Hepatocyte (in vitro differentiated cells): ENCODE data around the gene JAM3. TPM values are rescaled to one million over a fixed set of nuclear protein-coding genes. Genes with fewer than 3 reads are reported as not detected.

Source experiments
- DNase-seq: peaks from one replicate; pipeline ENCODE4 v3.0.0-alpha.2; 2016; ENCODE audit warnings: low spot score
- H2AFZ ChIP-seq: fragments of 200-600 bp; sonication (generic); 2 replicates; pipeline ENCODE4 v1.6.0; 2016; ENCODE audit warnings: antibody characterized with exemption, mild to moderate bottlenecking
- H3K27ac ChIP-seq: fragments of 200-600 bp; sonication (generic); 2 replicates; pipeline ENCODE4 v1.5.1; 2016; ENCODE audit warnings: mild to moderate bottlenecking
- H3K27me3 ChIP-seq: fragments of 200-600 bp; sonication (generic); 2 replicates; pipeline ENCODE4 v1.6.1; 2016
- H3K36me3 ChIP-seq: fragments of 200-600 bp; sonication (generic); replicated peaks from 2 replicates; pipeline ENCODE4 v1.5.1; 2016; ENCODE audit warnings: low read depth; ENCODE audit not compliant: insufficient read depth
- H3K4me1 ChIP-seq: fragments of 200-600 bp; sonication (generic); 2 replicates; pipeline ENCODE4 v1.5.1; 2016; ENCODE audit warnings: mild to moderate bottlenecking, moderate library complexity; ENCODE audit not compliant: insufficient read depth
- H3K4me2 ChIP-seq: fragments of 200-600 bp; sonication (generic); 2 replicates; pipeline ENCODE4 v1.6.0; 2016
- H3K4me3 ChIP-seq: fragments of 200-600 bp; sonication (generic); 2 replicates; pipeline ENCODE4 v1.5.1; 2016; ENCODE audit warnings: mild to moderate bottlenecking
- H3K79me2 ChIP-seq: fragments of 200-600 bp; sonication (generic); 2 replicates; pipeline ENCODE4 v1.6.0; 2017; ENCODE audit warnings: mild to moderate bottlenecking
- H3K9me2 ChIP-seq: fragments of 200-600 bp; sonication (generic); replicated peaks from 2 replicates; pipeline ENCODE4 v1.6.0; 2017; ENCODE audit warnings: mild to moderate bottlenecking; ENCODE audit not compliant: insufficient read depth
- H3K9me3 ChIP-seq: fragments of 200-600 bp; sonication (generic); 2 replicates; pipeline ENCODE4 v1.5.1; 2016; ENCODE audit warnings: low read depth, mild to moderate bottlenecking
- H4K20me1 ChIP-seq: fragments of 200-600 bp; sonication (generic); 2 replicates; pipeline ENCODE4 v1.6.0; 2016; ENCODE audit warnings: mild to moderate bottlenecking; ENCODE audit not compliant: insufficient read depth, poor library complexity, severe bottlenecking
- CTCF ChIP-seq: fragments of 200-600 bp; sonication (generic); IDR thresholded peaks from 2 replicates; pipeline ENCODE4 v1.5.1; 2016; ENCODE audit warnings: antibody characterized with exemption, mild to moderate bottlenecking; ENCODE audit not compliant: poor library complexity
- EZH2 ChIP-seq: fragments of 200-600 bp; sonication (generic); IDR thresholded peaks from 2 replicates; pipeline ENCODE4 v1.6.1; 2016; ENCODE audit warnings: antibody characterized with exemption, mild to moderate bottlenecking, borderline replicate concordance
- EZH2phosphoT487 ChIP-seq: fragments of 200-600 bp; sonication (generic); IDR thresholded peaks from one replicate; pipeline ENCODE4 v1.6.1; 2018; ENCODE audit warnings: antibody characterized with exemption, mild to moderate bottlenecking, low read depth, moderate library complexity; ENCODE audit not compliant: unreplicated experiment, severe bottlenecking
- WGBS: methylation state at CpG from one replicate; pipeline ENCODE4 v1.1.6; 2016; ENCODE audit warnings: low lambda C conversion rate; ENCODE audit errors: missing lambda C conversion rate; 5-methylcytosine and 5-hydroxymethylcytosine counted together
- polyA plus RNA-seq: library from polyadenylated mRNA; unstranded; fragments of >200 nt; fragmentation: Nextera tagmentation; extraction: Ambion mirVana; gene quantifications from 2 replicates; pipeline ENCODE4 v1.2.1, GENCODE V29; 2016
- total RNA-seq: library from RNA; depleted of rRNA; stranded (reverse); fragments of >200 nt; gene quantifications from 2 replicates; pipeline ENCODE4 v1.2.3, GENCODE V29; 2014

The JAM3 gene
- total and polyA plus RNA-seq, 2 experiments from 2014 or later: 20.3 to 23.6 TPM

- Histone ChIP-seq H3K9me2 (no peaks in the 10 kb centered on the region), H4K20me1 (no peaks in the 10 kb centered on the region), H3K4me3 (no peak overlapping the region), H2AFZ (no peak overlapping the region), H3K36me3 (no peaks in the 10 kb centered on the region), H3K9me3 (no peaks in the 10 kb centered on the region), H3K27me3 (no peaks in the 10 kb centered on the region), H3K27ac (no peak overlapping the region), H3K4me2 (no peak overlapping the region), H3K4me1 (no peaks in the 10 kb centered on the region), H3K79me2 (no peaks in the 10 kb centered on the region)
- DNase-seq: no peak
- no peak for TF ChIP-seq EZH2phosphoT487
- WGBS: 93% methylated on average over 5 of the region's 5 CpGs
Measured at GRCh38 chr11:134170919-134171281, 102.0 kb downstream of the JAM3 start.

- Histone ChIP-seq H3K36me3 (no peaks in the 10 kb centered on the region), H3K9me2 (no peaks in the 10 kb centered on the region), H2AFZ (no peak overlapping the region), H3K9me3 (no peaks in the 10 kb centered on the region), H3K27ac (no peak overlapping the region), H3K27me3 (no peaks in the 10 kb centered on the region), H3K79me2 (no peaks in the 10 kb centered on the region), H3K4me3 (no peak overlapping the region), H3K4me2 (no peak overlapping the region), H4K20me1 (no peaks in the 10 kb centered on the region), H3K4me1 (no peaks in the 10 kb centered on the region)
- TF ChIP-seq EZH2: no peak
- no peak for TF ChIP-seq EZH2phosphoT487
- TF ChIP-seq CTCF: no peak
- 98% methylated on average over 10 of the region's 10 CpGs for WGBS
- DNase-seq: no peak
Measured at GRCh38 chr11:134171951-134172350, 103.1 kb downstream of the JAM3 start.

GRCh38 chr11:134173296-134173695 lies 104.4 kb downstream of the JAM3 start:
- DNase-seq: no peak
- H3K9me3 ChIP-seq: no peaks in the 10 kb centered on the region
- H3K27me3 ChIP-seq: no peaks in the 10 kb centered on the region
- no peak for TF ChIP-seq EZH2phosphoT487
- no peak for TF ChIP-seq EZH2
- TF ChIP-seq CTCF: no peak
- no peak overlapping the region for H3K4me2 ChIP-seq
- no peak overlapping the region for H3K27ac ChIP-seq
- WGBS: 96% methylated on average over 5 of the region's 5 CpGs
- H3K79me2 ChIP-seq: no peaks in the 10 kb centered on the region
- no peaks in the 10 kb centered on the region for H4K20me1 ChIP-seq
- no peaks in the 10 kb centered on the region for H3K4me1 ChIP-seq
- H3K9me2 ChIP-seq: no peaks in the 10 kb centered on the region
- H3K36me3 ChIP-seq: no peaks in the 10 kb centered on the region
- no peak overlapping the region for H2AFZ ChIP-seq
- H3K4me3 ChIP-seq: no peak overlapping the region

GRCh38 chr11:134176284-134176683 lies 107.4 kb downstream of the JAM3 start:
- Histone ChIP-seq H3K36me3 (no peaks in the 10 kb centered on the region), H3K4me2 (no peak overlapping the region)
- WGBS: 97% methylated on average over 13 of the region's 13 CpGs

More at GRCh38 chr11:134176284-134176683, 107.4 kb downstream of the JAM3 start:
- Histone ChIP-seq H3K4me3 (no peak overlapping the region), H3K9me3 (no peaks in the 10 kb centered on the region), H4K20me1 (no peaks in the 10 kb centered on the region), H3K9me2 (no peaks in the 10 kb centered on the region), H3K27me3 (no peaks in the 10 kb centered on the region), H3K27ac (no peak overlapping the region), H3K79me2 (no peaks in the 10 kb centered on the region), H3K4me1 (no peaks in the 10 kb centered on the region), H2AFZ (no peak overlapping the region)
- no peak for DNase-seq
- no peak for TF ChIP-seq EZH2phosphoT487
- TF ChIP-seq EZH2: no peak
